Uterus (tissue), 2 donors: ENCODE data around the gene IQSEC3.

Source experiments
- POLR2A ChIP-seq, 2 donors: fragments of 450-650 bp; IDR thresholded peaks; one replicate each; pipeline ENCODE4 v1.6.1; 2016; ENCODE audit warnings: antibody characterized with exemption in 2 of 2, mild to moderate bottlenecking in 1 of 2, moderate library complexity in 1 of 2
- TF ChIP-seq, protein P1 (sequence below), 4 experiments: fragments of 200-600 bp in 2 of 4; fragments of 450-650 bp in 2 of 4; sonication (generic) in 2 of 4; IDR thresholded peaks; one replicate each; pipeline ENCODE4 v1.5.1; 2016 to 2019; ENCODE audit warnings: antibody characterized with exemption in 4 of 4, mild to moderate bottlenecking in 2 of 4, moderate library complexity in 1 of 4

DNA sequence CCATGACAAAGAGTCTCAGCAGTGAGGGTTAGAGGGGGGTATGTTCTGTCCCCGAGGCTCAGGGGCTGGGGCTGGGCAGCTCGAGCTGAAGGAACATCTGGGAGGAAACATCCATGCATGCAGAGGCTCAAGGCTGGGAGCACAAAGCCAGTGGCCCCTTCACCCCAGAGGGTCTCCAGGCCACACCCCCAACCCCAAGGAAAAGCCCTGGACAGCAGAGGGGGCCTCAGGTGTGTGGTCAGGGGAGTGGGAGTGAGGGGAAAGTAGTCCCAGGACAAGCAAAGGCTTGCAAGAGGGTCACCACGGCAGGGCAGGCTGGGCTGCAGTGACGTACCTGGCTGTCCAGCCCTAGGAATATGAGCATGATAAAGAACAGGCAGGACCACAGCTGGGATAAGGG lies 129.9 kb downstream of the IQSEC3 start:
- TF ChIP-seq, protein P1, sequence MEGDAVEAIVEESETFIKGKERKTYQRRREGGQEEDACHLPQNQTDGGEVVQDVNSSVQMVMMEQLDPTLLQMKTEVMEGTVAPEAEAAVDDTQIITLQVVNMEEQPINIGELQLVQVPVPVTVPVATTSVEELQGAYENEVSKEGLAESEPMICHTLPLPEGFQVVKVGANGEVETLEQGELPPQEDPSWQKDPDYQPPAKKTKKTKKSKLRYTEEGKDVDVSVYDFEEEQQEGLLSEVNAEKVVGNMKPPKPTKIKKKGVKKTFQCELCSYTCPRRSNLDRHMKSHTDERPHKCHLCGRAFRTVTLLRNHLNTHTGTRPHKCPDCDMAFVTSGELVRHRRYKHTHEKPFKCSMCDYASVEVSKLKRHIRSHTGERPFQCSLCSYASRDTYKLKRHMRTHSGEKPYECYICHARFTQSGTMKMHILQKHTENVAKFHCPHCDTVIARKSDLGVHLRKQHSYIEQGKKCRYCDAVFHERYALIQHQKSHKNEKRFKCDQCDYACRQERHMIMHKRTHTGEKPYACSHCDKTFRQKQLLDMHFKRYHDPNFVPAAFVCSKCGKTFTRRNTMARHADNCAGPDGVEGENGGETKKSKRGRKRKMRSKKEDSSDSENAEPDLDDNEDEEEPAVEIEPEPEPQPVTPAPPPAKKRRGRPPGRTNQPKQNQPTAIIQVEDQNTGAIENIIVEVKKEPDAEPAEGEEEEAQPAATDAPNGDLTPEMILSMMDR (IDR thresholded peaks at IDR 0.05), result no peak
- no peak for TF ChIP-seq POLR2A (IDR thresholded peaks at IDR 0.05)
